ENCODE measurements around the gene SPATA2.

The SPATA2 gene

GRCh38 chr20:49929142-49929494, 13.8 kb upstream of the SPATA2 start:
- no peak for DNase-seq

DNA sequence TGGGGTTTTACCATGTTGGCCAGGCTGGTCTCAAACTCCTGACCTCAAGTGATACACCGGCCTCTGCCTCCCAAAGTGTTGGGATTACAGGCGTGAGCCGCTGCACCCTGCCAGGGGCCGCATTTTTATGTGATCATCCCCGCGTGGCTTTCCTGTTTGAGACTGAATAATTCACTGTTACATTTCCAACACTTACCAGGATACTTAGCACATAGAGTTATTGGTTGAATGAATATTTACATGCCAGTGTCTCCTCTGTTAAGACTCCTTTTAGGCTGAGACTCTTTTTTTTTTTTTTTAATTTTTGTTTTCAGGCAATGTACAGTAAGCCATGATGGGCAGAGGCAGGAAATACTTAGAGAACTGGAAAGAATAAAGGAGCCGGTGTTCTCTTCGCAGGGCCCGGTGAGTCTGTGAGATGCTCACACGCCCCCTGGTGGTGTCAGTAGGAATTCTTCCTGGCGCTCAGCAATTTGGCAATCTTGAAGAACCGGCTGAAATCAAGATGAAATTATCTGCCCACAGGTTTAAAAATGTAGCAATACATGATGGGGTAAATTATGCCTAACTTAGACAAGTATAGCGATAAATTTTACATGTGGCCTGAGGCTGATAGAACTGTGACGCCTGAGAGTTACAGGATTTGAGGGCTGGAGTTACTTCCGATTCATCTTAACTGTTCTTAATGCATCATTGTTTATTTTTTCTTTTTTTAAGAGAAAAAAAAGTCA, 13.2 kb upstream of the SPATA2 start:
- DNase-seq: peak; percentile 77

DNA sequence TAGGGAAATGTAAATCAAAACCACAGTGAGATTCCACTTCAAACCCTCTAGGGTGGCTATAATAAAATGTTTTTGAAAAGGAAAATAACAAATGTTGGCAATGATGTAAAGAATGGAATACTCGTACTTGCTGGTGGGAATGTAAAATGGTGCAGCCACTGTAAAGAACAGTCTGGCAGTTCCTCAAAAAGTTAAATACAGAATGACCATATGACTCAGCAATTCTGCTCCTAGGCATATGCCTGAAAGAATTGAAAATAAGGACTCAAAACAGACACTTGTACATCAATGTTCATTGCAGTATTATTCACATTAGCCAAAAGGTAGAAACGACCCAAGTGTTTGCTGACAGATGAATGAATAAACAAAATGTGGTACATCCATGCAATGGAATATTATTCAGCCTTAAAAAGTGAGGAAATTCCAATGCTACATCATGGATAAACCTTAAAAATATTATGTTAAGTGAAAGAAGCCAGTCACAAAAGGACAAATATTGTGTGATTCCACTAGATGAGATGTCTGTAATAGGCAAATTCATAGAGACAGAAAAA, 10.6 kb upstream of the SPATA2 start:
- DNase-seq: no peak

GRCh38 chr20:49924247-49924646, 8.9 kb upstream of the SPATA2 start:
- DNase-seq: no peak

DNA sequence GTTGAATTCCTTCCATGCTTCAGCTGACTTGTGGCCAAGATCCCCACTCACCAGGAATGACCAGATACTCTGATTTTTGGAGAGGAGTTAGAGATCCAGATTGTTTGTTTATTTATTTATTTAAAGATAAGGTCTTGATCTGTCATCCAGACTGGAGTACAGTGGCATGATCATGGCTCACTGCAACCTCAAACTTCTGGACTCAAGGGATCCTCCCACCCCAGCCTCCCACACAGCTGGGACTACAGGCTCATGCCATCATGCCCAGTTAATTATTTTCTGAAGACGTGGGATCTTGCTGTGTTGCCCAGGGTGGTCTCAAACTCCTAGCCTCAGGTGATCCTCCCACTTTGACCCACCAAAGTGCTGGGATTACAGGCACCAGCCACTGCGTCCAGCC, 4.1 kb upstream of the SPATA2 start:
- no peak for DNase-seq

- DNase-seq: no peak
These were observed 3.7 kb upstream of the SPATA2 start for GRCh38 chr20:49919009-49919408.

GRCh38 chr20:49918446-49918845, 3.1 kb upstream of the SPATA2 start:
- no peak for DNase-seq

GRCh38 chr20:49916146-49917002, 1.0 kb upstream of the SPATA2 start:
- DNase-seq: peak; percentile 69

DNA sequence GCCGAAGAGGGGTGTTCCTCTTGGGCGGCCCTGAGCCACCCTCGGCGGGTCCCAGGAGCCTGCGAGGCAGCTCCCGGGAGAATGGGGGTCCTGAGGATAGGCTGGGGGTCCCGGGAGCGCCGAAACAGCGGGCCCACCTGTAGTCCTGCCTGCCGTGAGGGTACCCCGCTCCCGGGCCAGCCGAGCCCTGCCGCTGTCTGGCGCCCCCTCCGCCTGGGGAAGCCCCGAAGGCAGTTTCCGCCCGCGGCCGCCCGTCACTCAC, 280 bp downstream of the SPATA2 start:
- no peak for DNase-seq

GRCh38 chr20:49914310-49915117, 815 bp downstream of the SPATA2 start:
- peak; percentile 12 for DNase-seq

GRCh38 chr20:49913399-49914047, 1.8 kb downstream of the SPATA2 start:
- no peak for DNase-seq

DNA sequence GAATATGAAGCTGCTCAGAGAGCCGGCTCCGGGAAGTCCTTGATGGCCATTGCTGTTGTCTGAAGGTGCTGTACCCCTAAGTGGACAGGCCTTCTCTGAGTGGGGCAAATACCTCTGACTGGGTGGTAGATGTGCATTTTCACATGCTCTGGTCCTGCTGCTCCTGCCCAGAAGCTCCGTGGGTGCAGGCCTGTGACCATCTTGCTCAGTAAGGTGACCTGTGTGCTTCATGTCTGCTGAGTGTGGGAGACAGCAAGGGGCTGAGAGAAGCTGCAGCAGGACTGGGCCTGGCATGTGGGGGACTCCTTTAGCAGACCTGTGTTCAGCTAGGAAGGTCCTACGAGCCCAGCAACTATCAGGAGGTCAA, 5.0 kb downstream of the SPATA2 start:
- no peak for DNase-seq

DNA sequence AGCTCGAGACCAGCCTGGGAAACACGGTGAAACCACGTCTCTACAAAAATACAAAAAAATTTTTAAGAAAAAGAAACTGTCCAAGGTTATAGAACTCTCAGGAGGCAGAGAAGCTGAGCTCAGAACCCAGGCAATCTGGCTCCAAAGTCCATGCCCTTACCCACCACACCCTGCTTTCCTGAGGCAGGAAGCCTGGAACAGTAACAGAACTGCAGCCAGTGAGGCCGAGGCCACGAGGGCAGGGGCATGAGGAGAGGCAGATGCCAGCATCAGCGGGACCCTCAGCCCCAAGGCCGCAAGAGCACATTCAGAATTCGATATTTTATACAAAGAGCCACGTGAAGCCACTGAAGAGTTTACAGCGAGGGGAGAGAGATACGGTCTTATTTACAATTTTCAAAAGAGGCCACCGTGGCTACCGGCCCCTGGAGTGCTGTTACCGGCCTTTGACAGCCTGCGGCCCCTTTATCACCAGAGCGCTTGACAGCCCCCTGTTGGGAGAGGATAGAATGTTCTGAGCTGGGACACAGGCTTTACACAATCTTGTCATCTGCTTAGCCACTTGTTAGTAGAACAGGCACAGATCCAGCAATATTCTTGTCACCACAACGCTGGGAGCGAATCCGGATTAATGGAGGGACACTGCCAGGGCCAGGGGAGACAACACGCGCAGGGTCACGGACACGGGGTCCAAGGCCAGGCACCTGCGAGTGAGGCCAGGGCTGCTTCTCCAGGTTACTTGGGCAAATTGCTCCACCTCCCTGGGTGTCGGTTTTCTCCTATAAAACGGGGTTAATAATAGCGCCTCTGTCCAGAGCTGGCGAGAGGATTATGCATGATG, 5.6 kb downstream of the SPATA2 start:
- DNase-seq: no peak

DNA sequence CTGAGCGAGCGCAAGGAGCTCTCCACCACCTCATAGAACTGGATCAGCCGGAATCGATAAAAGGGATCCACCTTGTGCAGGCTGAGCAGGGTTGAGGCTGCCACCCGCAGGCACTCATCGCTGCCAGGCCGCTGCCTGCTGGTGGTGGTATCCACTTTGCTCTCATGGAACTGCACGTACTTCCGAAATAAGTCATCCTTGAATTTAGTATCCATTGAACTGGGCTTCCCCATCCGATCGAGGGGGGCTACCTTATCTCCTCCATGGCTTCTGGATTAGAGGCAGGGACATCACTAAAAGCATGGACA, 7.1 kb downstream of the SPATA2 start:
- DNase-seq: no peak

- no peak for DNase-seq
These were observed 7.7 kb downstream of the SPATA2 start for GRCh38 chr20:49907405-49908257.

DNA sequence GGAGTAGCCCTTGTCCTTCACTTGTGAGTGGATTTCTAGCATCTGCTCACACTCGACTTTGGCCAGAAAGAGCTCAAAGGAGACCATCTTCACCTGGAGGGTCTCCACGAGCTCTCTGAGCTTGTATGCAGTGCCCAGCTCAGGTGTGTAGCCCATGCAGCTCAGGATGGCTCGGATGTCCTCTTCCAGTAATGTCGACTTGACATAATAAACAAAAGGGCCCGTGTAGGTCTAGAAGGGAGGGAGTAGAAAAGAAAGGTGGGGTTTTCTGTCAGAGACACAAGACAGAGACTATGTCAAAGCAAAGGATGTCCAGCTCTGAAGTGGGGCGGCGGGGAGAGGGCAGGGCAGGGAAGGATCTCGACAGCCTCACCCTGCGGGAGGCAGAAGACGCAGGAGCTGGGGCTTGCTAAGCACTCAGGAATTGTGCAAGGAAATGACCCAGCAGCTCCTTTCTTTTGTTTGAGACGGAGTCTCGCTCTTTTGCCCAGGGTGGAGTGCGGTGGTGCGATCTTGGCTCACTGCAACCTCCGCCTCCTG, 8.6 kb downstream of the SPATA2 start:
- no peak for DNase-seq

- DNase-seq: no peak
These were observed 9.2 kb downstream of the SPATA2 start for GRCh38 chr20:49906101-49906604.

GRCh38 chr20:49905415-49906091, 9.8 kb downstream of the SPATA2 start:
- DNase-seq: no peak

DNA sequence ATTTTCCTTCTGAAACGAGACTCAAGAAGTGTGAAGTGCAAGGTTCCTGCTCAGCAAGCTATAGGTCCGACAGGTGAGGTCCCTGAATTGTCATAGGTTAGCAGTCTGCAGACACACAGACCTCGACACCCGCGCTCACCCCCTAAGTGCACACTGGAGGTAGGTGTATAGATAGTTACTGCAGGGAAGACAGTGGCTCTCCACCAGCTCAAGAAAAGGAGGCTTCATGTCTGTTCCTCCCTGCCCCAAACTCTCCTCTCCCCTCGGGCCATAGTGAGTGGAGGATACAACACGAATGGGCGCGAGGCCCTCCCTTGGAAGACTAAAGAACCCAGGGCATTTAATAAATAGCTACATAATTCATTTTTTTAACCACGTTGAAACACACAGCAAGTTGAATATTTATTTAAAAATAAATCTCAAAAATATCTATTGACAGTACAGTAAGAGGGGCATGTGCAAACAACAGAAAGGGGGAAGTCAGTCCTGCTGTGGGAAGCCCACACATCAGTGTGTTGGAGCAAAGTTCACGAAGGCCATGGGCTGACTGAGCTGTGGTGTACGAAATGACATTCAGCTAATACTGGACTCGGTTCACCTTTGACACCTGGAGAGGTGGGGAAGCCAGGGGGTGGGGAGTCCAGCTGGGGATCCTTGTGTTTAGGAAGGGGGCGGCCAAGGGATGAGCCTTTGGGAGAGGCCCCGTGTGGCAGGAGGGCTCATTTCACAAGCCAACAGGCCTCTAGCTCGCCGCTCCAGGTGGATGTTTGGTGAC, 10.7 kb downstream of the SPATA2 start:
- no peak for DNase-seq

Measured in NCI-H69 (cell line).